GM18519 (cell line): Measurements from ENCODE around the gene NPSR1.
"Not testable (repeated sequence)": the region's sequence is repeated elsewhere in the genome, so short reads cannot be mapped to it uniquely, and the experiment has no call there.

ENCODE experiments used
- ATAC-seq: cut with Tn5 transposase; IDR thresholded peaks from one replicate; pipeline ENCODE4 v1.9.1; 2021; ENCODE audit warnings: mild to moderate bottlenecking, moderate library complexity; ENCODE audit not compliant: unreplicated experiment, low FRiP score

NPSR1 gene, protein sequence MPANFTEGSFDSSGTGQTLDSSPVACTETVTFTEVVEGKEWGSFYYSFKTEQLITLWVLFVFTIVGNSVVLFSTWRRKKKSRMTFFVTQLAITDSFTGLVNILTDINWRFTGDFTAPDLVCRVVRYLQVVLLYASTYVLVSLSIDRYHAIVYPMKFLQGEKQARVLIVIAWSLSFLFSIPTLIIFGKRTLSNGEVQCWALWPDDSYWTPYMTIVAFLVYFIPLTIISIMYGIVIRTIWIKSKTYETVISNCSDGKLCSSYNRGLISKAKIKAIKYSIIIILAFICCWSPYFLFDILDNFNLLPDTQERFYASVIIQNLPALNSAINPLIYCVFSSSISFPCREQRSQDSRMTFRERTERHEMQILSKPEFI

DNA sequence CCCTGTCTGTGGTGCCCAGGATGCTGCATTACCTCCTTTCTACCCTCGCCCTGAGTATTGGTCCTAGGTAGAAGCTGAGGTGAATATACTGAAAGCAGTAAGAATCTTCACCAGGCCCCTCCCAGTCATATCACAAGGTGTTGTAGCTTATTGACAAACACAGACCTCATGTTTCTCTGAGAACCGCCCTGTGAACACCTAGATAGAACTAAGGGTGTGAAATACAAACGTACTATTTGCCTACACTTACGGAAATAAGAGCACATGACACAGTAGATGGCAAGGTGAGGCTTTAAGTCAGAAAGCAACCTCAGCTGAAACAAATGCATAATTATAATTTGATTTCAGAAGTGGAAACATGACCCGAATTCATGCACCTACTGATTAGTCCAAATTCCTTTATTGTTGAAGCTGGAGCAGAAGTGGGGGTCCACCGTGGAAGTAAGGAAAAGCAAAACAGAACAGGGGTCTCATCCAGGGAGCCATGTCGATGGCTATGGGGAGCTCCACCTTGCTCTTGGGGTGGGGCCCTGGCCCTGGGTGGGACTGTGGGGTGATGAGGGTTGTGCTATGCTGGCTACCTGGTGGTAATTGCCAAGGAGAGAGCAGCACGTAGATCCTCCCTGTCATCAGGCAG, at the start of gene NPSR1:
NPSR1 (plus strand) TSS at position 587 of the 637 bp plus-strand sequence. CDS start 195 bp downstream, outside the sequence.
- no peak for ATAC-seq

DNA sequence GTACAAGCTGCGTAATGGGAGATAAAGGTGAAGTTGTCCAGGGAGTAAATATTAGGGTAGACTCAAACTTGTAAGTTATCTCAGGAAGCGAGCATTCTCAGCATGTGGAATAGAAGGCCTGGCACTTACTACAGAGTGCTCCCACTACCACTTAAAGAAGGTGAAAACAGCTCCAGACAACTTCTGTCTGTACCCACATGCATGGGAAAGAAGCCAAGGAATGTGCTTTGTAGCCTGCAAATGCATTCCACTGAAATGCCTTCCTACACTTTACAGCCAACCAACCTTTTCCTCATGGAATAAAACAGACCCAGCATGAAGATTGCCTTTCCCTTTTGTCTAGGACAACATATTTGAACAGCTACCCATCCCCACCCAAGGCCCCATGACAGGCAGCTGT, 45.4 kb upstream of the NPSR1 start:
- no peak for ATAC-seq

DNA sequence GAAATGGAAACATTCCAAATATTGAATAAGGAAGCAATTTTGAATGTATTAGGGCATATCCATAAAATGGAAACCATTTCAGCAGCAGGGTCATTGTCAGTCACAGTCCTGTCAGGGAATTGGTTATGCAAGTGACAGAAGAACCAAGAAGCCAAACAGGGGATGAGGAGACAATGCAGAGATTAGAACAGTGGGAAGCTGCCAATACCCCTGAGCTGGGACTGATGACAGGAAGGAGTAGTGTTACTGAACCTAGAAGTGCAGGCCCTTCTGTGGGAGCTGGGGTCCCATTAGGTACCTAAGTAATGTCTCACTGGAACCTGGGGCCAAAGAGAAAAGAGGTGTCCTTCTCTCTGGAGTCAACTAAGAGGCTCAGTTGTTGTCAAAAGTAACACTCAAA, 37.6 kb upstream of the NPSR1 start:
- no peak for ATAC-seq

DNA sequence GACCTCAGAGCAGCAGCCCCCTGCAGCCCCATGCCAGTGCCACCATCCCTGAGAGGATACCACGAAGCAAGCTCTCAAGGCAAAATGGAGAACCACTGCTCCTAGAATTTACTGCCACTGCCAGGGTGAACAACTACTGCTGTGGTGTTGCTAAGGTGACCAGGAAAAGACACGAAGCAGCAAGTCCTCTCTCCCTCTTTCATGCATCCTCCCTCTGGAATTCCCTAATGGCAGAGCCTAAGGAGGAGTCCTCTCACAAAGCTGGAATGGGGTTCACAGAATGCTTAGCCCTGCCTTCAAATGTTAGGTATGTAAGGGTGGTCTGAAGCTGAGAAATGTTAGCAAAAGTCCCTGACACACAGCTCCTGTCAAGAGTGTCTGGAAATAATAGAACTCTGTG, 35.8 kb upstream of the NPSR1 start:
- no peak for ATAC-seq

DNA sequence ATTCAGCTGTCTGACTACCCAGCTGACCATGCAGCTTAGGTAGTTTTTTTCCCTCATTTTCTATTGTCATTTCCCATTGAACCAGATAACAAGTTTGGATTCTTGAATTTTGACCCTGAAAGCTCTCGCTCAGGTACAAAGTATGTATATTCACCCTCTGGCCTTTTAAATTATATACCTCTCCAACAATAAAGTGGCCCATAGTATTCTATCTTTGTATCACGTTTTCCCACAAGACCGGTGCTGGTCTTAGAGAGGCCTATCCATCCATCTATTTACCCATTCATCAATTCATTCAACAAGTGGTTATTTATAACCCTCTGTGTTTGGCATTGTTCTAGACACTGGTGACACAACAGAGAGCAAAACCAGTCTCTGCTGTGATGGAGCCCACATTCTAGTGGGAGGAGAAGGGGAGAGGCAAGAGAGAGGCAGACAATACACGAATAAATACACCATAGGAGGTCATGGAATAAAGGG, 35.2 kb upstream of the NPSR1 start:
- ATAC-seq = no peak

DNA sequence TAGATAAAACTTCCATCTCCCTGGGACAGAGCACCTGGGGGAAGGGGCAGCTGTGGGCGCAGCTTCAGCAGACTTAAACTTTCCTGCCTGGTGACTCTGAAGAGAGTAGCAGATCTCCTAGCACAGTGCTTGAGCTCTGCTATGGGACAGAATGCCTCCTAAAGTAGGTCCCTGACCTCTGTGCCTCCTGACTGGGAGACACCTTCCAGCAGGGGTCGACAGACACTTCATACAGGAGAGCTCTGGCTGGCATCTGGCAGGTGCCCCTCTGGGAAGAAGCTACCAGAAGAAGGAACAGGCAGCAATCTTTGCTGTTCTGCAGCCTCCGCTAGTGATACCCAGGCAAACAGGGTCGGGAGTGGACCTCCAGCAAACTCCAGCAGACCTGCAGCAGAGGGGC, 29.4 kb upstream of the NPSR1 start:
- not testable (repeated sequence) for ATAC-seq

DNA sequence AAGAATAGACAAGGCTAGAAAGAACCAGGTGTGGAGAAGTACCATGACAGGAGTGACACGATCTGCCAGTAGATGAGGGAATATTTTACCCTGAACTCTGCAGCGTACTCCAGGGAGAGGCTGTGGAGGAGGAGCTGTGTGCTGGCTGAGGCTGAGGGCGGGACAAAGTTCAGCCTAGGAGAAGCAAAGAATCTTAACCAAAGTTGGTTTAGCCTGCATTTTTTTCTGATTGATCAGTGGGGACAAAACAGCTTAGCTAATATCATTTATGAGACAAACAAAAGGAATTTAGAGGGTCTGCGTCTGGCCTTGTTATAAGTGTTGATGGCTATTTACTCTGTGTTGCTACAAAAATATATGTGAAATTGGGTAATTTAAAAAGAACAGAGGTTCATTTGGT, 5.2 kb upstream of the NPSR1 start:
- ATAC-seq = no peak

DNA sequence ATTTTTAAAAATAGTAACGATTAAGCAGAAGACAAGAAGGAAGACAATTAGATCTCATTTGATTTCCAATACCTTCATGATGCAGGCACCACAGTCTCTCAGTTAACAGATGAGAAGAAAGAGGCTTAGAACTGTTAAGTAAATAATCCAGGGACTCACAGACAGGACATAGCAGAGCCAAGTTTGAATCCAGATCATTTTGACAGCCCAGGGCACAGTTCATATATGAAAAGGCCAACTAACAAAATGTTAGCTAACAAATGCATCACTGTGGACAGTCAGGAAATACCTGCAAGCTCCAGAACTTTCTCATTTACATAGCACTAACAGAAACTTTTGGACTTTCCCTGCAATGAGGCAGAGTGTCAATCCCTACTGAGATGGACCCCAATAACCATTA, 4.2 kb upstream of the NPSR1 start:
- ATAC-seq = no peak

DNA sequence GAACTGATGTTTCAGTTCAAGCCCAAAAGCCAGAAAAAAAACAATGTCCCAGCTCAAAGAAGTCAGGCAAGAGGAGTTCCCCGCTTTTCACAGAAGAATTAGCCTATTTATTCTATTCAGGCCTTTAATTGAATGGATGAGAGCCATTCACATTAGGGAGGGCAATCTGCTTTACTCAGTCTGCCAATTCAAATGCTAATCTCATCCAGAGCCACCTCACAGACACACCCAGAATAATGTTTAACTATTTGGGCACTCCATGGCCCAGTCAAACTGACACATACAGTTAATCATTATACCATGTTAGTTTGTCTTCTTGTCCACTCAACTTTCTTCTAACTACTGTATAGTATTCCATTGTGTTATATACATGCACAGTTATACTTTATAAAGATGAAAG, 2.6 kb upstream of the NPSR1 start:
- ATAC-seq = no peak

DNA sequence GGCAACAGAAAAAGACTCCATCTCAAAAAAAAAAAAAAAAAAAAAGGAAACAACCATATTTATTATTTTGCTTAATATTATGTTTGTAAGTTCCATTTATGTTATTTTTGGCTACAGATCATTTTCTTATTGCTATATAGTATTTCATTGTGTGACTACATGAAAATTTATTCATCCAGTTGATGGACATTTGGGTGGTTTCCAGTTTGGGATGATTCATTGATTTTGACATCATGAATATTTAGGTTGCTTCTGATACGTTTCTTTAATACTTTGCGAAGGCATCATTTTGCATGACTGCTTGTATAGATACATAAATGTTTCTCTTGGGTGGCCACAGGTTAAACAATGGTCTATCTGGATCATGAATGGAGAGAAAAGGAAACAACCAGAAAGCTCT, 2.0 kb upstream of the NPSR1 start:
- no peak for ATAC-seq

DNA sequence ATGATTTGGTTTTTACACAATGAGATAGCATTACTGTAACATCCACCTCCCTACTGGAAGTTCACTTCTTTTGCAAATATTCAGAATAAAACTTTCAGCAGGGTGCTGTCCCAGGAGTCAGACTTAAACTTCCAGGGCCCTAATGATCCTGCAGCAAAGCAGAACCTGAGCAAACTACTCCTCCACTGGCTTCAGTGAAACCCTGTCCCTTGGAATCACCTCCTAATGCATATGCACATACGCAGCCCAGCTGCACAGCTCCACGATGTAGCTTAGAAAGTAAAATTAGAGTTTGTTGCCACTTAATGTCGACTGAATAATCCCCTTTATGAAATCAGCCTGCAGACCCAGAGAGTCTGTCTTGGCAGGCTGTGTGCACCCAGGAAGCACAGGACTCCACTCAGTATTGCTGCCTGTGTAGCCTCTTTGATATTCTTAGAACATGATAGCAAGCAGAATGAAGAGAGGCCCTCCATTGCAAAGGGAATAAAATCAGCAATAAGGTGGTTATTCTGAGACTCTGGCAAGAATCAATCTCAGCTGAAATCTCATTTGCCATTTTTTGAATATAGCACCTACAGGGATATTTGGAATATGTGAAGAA, 1.6 kb downstream of the NPSR1 start:
- no peak for ATAC-seq

DNA sequence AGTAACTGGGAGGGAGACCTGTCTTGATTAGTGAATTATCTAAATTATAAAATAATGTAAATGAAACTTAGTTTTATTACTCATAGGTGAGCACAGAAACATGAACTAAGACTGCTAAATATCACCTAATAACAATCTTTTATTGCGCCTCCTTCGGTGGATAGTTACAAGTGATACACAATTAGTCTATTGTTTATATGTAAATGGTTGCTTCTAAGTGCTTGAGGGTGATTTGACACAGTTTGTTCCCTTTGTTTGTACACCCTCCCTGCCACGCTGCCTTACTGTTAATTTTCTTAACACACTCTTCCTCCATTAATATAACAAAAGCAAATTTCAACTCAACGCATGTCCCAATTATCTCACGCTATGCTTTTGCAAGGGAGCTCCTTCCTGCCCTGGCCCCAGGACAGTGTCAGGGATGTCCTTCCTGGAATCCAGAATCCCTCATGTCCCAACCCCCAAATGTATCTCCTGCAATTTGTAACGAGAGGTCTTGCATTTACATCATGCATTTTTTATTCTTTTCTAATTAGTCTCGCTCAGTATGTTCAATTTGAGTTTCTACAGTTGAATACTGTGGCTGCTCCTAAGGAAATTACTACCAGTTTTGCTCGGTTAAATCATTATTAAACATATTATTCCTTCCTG, 4.2 kb downstream of the NPSR1 start:
- ATAC-seq = no peak

DNA sequence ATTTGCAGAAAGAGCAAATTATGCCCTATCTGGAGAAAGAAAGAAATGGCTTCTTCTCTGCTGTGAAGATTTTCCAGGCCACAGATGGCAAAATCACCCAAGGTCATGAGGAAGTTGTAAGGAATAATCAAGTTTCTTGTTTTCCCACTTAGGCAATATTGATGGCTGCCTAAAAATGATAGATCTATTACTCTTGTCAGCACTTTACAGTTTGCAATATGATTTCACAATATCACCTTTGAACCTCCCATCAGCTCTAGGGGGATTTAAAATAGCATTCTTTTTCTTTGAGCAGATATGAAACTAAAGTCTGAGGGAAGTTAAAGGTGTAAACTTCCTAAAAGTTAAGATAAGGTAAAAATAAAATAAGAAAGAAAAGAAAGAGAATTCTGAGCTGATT, 6.7 kb downstream of the NPSR1 start:
- ATAC-seq = no peak

DNA sequence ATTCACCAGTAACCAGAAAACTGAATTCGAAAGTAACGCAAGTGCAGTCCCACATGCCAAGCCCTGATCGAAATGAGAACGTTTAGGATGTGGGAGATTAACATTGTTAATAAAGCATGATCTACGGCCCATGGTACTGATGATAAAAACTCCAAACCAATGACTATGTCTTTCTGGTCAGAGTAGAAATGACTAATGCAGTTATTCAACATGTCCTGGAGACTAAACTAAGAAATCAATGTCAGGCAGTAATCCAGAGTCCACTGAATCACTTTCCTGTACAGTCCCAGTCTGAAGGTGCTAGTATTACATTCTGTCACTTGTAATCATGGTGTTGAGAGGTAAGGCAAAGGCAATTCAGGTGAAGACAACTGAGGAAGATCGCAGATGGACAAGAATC, 14.4 kb downstream of the NPSR1 start:
- no peak for ATAC-seq

DNA sequence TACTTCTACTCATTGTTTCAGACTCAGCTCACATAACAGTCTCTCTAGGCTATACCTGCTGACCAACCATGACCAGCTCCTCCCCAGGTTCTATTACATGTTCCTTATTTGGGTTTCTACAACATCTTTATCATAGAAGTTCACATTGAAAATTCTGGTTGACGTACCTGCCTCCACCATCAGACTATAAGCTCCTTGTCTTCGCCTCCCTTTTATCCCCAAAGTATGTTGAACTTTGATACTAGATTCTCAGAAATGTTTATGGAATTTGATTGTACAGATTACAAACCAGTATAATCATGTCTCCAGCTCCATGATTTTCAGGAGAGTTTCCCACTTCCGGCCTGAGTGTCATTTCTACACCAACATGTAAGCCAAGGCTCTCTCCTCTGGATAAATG, 15.0 kb downstream of the NPSR1 start:
- no peak for ATAC-seq

DNA sequence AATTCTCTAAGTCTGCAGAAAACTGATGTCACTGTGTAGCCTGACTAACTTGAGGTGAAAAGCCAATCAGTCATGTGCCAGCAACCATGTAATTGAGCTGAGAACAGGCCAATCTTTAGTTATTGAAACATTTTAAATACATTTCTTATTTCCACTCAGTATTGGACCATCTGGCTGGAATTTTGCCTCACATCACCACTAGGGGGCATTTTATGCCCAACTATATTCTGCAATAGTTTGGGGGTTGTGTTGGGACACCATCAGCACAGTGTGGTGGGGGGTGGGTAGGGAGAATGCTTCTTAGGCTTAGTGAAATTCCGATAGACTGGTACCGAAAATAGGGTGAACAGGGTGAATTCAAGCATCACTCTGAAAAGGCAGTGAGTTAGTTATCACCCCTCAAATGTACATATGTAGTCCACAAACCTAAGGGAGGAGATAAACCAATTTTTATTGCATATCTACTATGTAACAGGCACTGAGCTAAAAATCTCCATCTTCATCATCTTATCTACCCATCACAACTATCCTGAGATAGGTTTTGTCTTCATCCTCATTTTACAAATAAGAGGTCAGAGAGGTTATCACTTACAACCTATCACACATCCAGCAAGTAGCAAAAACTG, 17.8 kb downstream of the NPSR1 start:
- ATAC-seq = peak; percentile 69

DNA sequence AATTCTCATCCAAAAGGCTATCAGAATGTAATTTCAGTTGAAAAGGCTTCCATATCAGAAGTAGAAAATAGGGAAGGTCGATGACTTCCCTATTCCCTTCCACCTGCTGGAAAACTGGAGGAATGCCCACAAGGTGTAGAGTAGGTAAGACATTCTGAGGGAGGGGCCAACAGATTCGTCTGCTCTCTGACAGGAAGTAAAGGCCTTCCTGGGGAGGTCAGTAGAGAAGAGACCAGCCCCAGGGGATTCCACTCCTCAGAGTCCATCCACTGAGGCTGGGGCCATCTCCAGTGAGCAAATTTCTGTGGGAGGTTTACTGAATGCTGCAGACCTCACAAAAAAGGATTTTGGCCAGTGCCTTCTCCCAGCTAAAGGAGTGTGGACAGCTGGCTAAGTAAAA, 19.5 kb downstream of the NPSR1 start:
- no peak for ATAC-seq

DNA sequence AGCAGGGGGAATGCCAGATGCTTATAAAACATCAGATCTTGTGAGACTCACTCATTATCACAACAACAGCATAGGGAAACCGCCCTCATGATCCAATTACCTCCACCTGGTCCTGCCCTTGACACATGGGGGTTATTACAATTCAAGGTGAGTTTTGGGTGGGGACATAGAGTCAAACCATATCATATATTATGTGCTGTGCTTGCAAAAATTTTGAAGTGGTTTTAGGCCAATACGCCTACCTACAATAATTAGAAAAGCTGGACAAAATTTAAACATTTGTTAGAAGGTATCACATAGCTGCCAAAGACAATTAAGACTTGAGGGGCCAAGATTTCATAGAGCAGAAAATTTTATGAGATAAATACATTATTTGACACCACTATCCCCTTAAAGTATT, 29.5 kb downstream of the NPSR1 start:
- no peak for ATAC-seq

DNA sequence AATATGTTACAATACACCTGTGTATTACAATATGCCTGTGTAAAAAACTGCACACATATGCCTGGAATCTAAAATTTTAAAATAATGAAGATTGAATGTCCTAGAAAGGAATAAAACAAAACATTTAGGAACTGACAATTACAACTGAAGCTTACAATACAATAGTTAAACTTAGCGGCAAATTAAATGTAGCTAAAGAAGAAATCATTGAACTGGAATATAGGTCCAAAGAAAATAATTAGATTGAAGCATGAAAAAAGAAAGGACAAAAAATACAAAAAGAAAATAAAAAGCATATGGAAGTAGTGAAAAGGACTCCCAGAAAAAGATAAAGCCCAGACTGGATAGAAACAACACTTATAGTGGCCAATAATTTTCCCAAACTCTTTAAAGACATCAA, 38.4 kb downstream of the NPSR1 start:
- no peak for ATAC-seq

DNA sequence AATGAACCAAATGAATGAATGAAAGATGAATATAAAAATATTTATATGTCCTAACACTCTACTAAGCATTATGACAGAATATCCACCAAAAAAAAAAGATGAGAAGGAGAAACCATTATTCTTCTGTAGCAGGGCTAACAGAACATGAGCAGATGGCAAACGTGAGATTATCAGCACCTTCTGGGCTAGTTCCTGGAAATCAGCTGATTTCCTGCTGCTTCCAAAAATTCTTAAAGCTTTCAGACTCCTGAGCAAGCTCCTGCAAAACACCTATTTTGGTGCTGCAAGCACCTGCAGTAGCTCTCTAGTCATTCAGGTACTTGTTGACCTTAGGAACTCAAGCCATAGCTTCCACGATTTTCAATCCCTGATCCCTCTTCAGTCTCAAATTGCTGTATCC, 51.8 kb downstream of the NPSR1 start:
- no peak for ATAC-seq

DNA sequence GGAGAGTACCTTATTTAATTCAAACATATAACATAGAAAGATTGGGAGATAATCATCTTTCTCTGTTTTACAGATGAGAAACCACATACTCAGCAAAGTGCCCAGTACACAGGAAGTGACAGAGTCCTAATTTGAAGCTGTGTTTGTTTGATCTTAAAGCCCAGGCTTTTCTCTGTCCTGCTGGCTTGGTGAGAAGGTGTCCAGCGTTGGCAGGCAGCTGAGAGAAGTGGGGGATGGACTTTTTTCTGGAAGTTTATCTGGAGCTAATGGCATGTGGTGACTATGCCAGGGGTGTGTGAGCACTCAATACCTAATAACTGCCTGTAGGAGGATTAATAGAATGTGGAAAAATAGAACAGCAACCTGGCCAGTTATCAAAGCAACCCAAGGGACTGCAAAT, 60.8 kb downstream of the NPSR1 start:
- ATAC-seq = no peak
